Thymus (tissue), 11 donors: ENCODE measurements around the gene SPATA1. TPM values are rescaled to one million over a fixed set of nuclear protein-coding genes. Genes with fewer than 3 reads are reported as not detected.

Experiments used
- DNase-seq, 9 donors: peaks; one replicate each; pipeline ENCODE4 v3.0.0-alpha.2; 2013; ENCODE audit warnings: low spot score in 9 of 9, low read depth in 6 of 9, missing footprints in 1 of 9
- H3K27ac ChIP-seq, 2 donors: one replicate each; pipeline ENCODE4 v1.5.1; 2013; ENCODE audit warnings: control low read depth in 1 of 2, low read depth in 1 of 2, low read length in 1 of 2, mild to moderate bottlenecking in 1 of 2, moderate library complexity in 1 of 2
- H3K27me3 ChIP-seq, 2 donors: one replicate each; pipeline ENCODE4 v1.5.1; 2013; ENCODE audit warnings: low read length in 1 of 2; ENCODE audit not compliant: control insufficient read depth in 2 of 2, insufficient read depth in 1 of 2
- H3K36me3 ChIP-seq, 2 donors: one replicate each; pipeline ENCODE4 v1.5.1; 2013; ENCODE audit warnings: low read length in 1 of 2, mild to moderate bottlenecking in 1 of 2, moderate library complexity in 1 of 2; ENCODE audit not compliant: control insufficient read depth in 2 of 2, insufficient read depth in 2 of 2
- H3K4me1 ChIP-seq, 2 donors: one replicate each; pipeline ENCODE4 v1.5.1; 2013; ENCODE audit warnings: low read length in 2 of 2; ENCODE audit not compliant: control insufficient read depth in 2 of 2, insufficient read depth in 2 of 2
- H3K4me3 ChIP-seq, 2 donors: one replicate each; pipeline ENCODE4 v1.5.1; 2013; ENCODE audit warnings: low read length in 2 of 2, control low read depth in 1 of 2, mild to moderate bottlenecking in 1 of 2
- H3K9me3 ChIP-seq, 2 donors: one replicate each; pipeline ENCODE4 v1.5.1; 2013; ENCODE audit warnings: low read length in 1 of 2, mild to moderate bottlenecking in 1 of 2; ENCODE audit not compliant: control insufficient read depth in 2 of 2, insufficient read depth in 1 of 2
- WGBS: extraction: QIAGEN DNeasy Blood & Tissue Kit; methylation state at CpG from one replicate; pipeline ENCODE4 v1.1.7; 2013; 5-methylcytosine and 5-hydroxymethylcytosine counted together
- polyA plus RNA-seq: library from polyadenylated mRNA; stranded (reverse); fragments of 200-250 nt; gene quantifications from one replicate; pipeline ENCODE4 v1.2.3, GENCODE V29; 2013
- total RNA-seq: library from RNA; stranded (reverse); fragments of 120-200 nt; gene quantifications from one replicate; pipeline ENCODE4 v1.2.4, GENCODE V29; 2013
- donor health status: healthy.

SPATA1 gene
- total and polyA plus RNA-seq, 2 donors = 3.7 to 5.1 TPM

DNA sequence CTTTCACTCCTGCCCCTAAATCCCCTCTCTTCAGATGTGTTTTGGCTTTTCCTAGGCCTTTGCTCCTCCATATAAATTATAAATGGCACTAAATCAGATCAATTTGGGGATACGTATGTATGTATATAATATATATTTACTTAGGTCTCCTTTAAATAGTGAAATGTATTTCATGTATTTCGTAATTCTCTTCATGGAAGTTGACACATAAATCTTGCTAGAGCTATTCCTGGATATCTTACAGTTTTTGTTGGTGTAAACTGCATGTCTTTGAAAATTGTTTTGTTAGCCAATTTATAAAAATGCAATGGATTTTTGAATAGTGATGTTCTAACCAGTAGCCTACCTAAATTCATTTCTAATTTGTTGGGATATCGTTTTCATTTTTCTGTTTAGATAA lies 18.1 kb upstream of the SPATA1 start:
- DNase-seq = no peak
- H3K27me3 ChIP-seq = no peaks in the 10 kb centered on the region
- H3K4me3 ChIP-seq = no peak overlapping the region
- H3K27ac ChIP-seq = no peak overlapping the region
- H3K36me3 ChIP-seq = peaks cover 15 to 54% of the 10 kb centered on the region in 2 donors
- 96% methylated on average over 3 of the region's 3 CpGs for WGBS
- no peaks in the 10 kb centered on the region for H3K4me1 ChIP-seq
- H3K9me3 ChIP-seq = no peaks in the 10 kb centered on the region

DNA sequence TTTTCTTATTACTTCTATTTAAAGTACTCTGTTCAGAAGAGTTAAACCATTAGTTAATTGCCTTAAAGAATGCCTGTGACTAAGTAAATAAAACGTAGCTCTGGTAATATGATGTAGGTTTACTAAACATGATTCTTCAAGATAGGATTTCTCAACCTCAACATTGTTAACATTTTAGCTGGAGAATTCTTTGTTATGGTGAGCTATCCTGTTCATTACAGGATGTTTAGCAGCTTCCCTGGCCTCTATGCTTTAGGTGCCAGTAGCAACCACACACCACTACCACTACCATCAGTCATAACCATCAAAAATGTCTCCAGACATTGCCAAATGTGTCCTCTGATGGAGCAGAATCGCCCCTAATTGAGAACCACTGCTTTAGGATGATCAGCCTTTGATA lies 16.4 kb upstream of the SPATA1 start:
- Histone ChIP-seq H3K27ac (no peak overlapping the region), H3K4me1 (no peaks in the 10 kb centered on the region), H3K9me3 (no peaks in the 10 kb centered on the region), H3K36me3 (peaks cover 18 to 61% of the 10 kb centered on the region in 2 donors), H3K27me3 (no peaks in the 10 kb centered on the region), H3K4me3 (no peak overlapping the region)
- no peak for DNase-seq
- WGBS = 99% methylated on average over 2 of the region's 2 CpGs

- Histone ChIP-seq H3K36me3 (peaks cover 24 to 80% of the 10 kb centered on the region in 2 donors), H3K4me3 (no peak overlapping the region), H3K27me3 (no peaks in the 10 kb centered on the region), H3K4me1 (no peaks in the 10 kb centered on the region), H3K9me3 (no peaks in the 10 kb centered on the region), H3K27ac (no peak overlapping the region)
- no peak for DNase-seq
- WGBS = 93% methylated on average over 1 of the region's 1 CpG
Observed at GRCh38 chr1:84492726-84493125, 13.5 kb upstream of the SPATA1 start.

- no peak for DNase-seq
- H3K9me3 ChIP-seq = no peaks in the 10 kb centered on the region
- no peaks in the 10 kb centered on the region for H3K27me3 ChIP-seq
- H3K4me1 ChIP-seq = no peaks in the 10 kb centered on the region
- no peak overlapping the region for H3K4me3 ChIP-seq
- 96% methylated on average over 1 of the region's 1 CpG for WGBS
- H3K36me3 ChIP-seq = peaks cover 27 to 89% of the 10 kb centered on the region in 2 donors
- H3K27ac ChIP-seq = no peak overlapping the region
Observed at GRCh38 chr1:84493747-84494146, 12.4 kb upstream of the SPATA1 start.

GRCh38 chr1:84496498-84496897 lies 9.7 kb upstream of the SPATA1 start:
- WGBS = 96% methylated on average over 3 of the region's 3 CpGs

GRCh38 chr1:84497631-84498275 lies 8.4 kb upstream of the SPATA1 start:
- WGBS = 43% methylated on average over 2 of the region's 2 CpGs
- Histone ChIP-seq H3K36me3 (peaks cover 21 to 66% of the 10 kb centered on the region in 2 donors), H3K27me3 (no peaks in the 10 kb centered on the region), H3K27ac (no peak overlapping the region), H3K4me1 (no peaks in the 10 kb centered on the region), H3K9me3 (no peaks in the 10 kb centered on the region), H3K4me3 (no peak overlapping the region)
- DNase-seq = peak in 1 of 9 donors; percentile 41

More at GRCh38 chr1:84496498-84496897, 9.7 kb upstream of the SPATA1 start:
- no peaks in the 10 kb centered on the region for H3K4me1 ChIP-seq
- no peak for DNase-seq
- no peaks in the 10 kb centered on the region for H3K9me3 ChIP-seq
- peaks cover 23 to 76% of the 10 kb centered on the region in 2 donors for H3K36me3 ChIP-seq
- H3K27me3 ChIP-seq = no peaks in the 10 kb centered on the region
- no peak overlapping the region for H3K27ac ChIP-seq
- no peak overlapping the region for H3K4me3 ChIP-seq

- Histone ChIP-seq H3K4me1 (peaks cover 8 to 14% of the 10 kb centered on the region in 2 donors), H3K4me3 (no peak overlapping the region), H3K27me3 (no peaks in the 10 kb centered on the region), H3K9me3 (no peaks in the 10 kb centered on the region), H3K27ac (no peak overlapping the region), H3K36me3 (peaks cover 5 to 18% of the 10 kb centered on the region in 2 donors)
- 97% methylated on average over 5 of the region's 5 CpGs for WGBS
- DNase-seq = no peak
Observed at GRCh38 chr1:84502927-84503326, 3.3 kb upstream of the SPATA1 start.

DNA sequence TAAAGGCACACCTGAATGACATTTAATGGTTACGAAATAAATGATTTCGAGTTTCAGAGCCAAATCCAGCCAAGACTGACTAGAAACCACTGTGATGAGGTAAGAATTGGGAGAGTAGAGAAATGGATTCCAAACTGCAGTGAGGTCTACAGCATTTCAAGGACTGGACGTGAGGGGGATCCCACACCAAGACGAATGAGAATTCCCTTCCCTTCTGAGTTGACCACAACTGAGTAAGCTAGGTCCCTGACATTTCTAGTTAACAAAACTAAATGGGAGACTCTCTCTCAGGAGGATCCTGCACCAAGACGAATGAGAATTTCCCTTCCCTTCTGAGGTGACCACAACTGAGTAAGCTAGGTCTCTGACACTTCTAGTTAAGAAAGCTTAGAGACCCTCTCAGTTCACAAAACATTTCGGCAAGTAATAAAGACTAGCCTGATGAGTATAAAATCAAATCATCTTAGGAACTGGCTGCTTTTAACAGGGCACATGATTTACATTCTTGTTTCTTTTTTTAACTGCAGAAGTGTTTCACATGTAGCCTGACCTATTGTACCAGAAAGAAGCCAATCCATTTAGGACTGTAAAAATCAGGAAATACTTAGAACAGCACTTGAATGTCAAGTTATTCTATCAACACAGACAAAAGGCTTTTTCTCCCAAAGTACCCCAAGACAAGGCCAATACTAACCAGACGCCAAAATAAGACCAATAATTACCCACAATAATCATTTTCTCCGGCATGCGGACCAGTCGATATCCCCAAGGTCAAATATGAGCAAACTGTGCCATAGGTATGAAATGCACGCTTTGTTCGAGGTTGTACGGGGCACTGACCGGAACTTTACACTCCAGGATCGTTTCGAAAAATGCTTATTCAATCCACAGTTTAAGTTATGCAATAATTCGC lies 1.4 kb upstream of the SPATA1 start:
- DNase-seq = peak in 2 of 9 donors; percentile 18 to 36
- H3K36me3 ChIP-seq = peaks cover 1 to 9% of the 10 kb centered on the region in 2 donors
- H3K27me3 ChIP-seq = no peaks in the 10 kb centered on the region
- H3K4me3 ChIP-seq = peak overlapping the region; percentile 82 to 93
- H3K9me3 ChIP-seq = no peaks in the 10 kb centered on the region
- peak overlapping the region; percentile 82 to 96 for H3K27ac ChIP-seq
- H3K4me1 ChIP-seq = peaks cover 8 to 14% of the 10 kb centered on the region in 2 donors
- WGBS = 13% methylated on average over 17 of the region's 17 CpGs

DNA sequence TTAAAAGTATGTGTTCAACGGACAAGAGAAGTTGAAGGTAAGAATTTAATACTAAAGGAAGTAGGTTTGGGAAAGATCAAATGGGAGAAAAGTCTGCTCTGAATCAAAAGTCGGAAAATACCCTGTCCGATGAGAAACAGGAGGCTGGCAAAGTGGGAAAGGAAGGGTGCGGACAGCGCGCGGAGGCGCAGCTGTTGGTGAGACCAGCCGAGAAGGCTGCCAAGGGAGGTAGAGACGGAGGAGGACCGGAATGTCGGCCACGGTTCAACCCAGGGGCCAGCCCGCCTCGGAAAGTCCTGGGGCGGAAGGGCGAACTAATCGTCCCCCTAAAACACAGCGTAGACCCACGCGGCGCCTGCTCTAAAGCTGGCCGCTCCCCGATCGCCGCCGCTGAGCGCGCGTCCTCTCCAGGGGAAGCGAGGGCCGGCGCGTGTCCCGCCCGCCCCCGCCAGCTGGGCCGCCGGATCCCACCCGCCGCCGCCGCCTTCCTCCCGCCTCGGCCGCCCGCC lies 639 bp upstream of the SPATA1 start:
- H3K4me1 ChIP-seq = peaks cover 8 to 14% of the 10 kb centered on the region in 2 donors
- peak overlapping the region; percentile 82 to 93 for H3K4me3 ChIP-seq
- under 1% methylated on average over 47 of the region's 47 CpGs for WGBS
- peak in 2 of 9 donors; percentile 21 to 26 for DNase-seq
- no peaks in the 10 kb centered on the region for H3K27me3 ChIP-seq
- H3K9me3 ChIP-seq = no peaks in the 10 kb centered on the region
- H3K27ac ChIP-seq = peak overlapping the region; percentile 82 to 96
- peaks cover 0 to 4% of the 10 kb centered on the region in 2 donors for H3K36me3 ChIP-seq
